ENCODE data around the gene TMC6. TPM values are rescaled to one million over a fixed set of nuclear protein-coding genes. Genes with fewer than 3 reads are reported as not detected.

TMC6 gene
- total and polyA plus RNA-seq, 2 of the 13 experiments (the other 11 are each of a cell fraction or from before 2014, with no cell fraction given) = 48.4 to 99.1 TPM

GRCh38 chr17:78129351-78130089, 965 bp upstream of the TMC6 start (continued):
- TF ChIP-seq ZNF17 (CRISPR knock-in tag; IDR thresholded peaks at IDR 0.05) (no peak), POLR2AphosphoS2 (IDR thresholded peaks at IDR 0.05; ENCODE audit: low read depth, low read length) (no peak)

GRCh38 chr17:78127888-78128550, 536 bp downstream of the TMC6 start:
- Histone ChIP-seq H2AFZ (ENCODE audit: low read length) (no peak overlapping the region), H3K79me2 (ENCODE audit: insufficient read depth, low read length) (peaks cover 19% of the 10 kb centered on the region), H3K4me3 (replicated peaks in 1 of 3; ENCODE audit: insufficient read depth in 1 of 3, low read depth in 2 of 3, low read length in 3 of 3) (peak overlapping the region; percentile 67 to 95 (median 86)), H3K4me1 (ENCODE audit: insufficient read depth, low read length) (peaks cover 54% of the 10 kb centered on the region), H3K27ac (ENCODE audit: extremely low read length, insufficient read depth, low read length) (peak overlapping the region; percentile 91), H4K20me1 (ENCODE audit: insufficient read depth, low read length) (peaks cover 3% of the 10 kb centered on the region; the same call in 1 of the 2 replicates), H3K36me3 (replicated peaks in 1 of 2; ENCODE audit: control insufficient read depth in 1 of 2, insufficient read depth in 2 of 2, low read length in 2 of 2) (peaks cover 21 to 30% of the 10 kb centered on the region in 2 experiments; a peak in 4 of 5 replicates), H3K4me2 (ENCODE audit: low read depth, low read length) (peak overlapping the region; percentile 90), H3K27me3 (ENCODE audit: control insufficient read depth in 1 of 2, insufficient read depth in 2 of 2, low read length in 2 of 2) (no peaks in the 10 kb centered on the region), H3K9ac (ENCODE audit: insufficient read depth, low read depth, low read length) (peak overlapping the region; percentile 90), H3K9me3 (ENCODE audit: low read length) (no peaks in the 10 kb centered on the region)
- in situ Hi-C loops (cut with HindIII; ENCODE audit: extremely low pct_ligation_motif_present, low pct_unique_long_range_greater_than_20kb) = no loop called here
- BruUV-seq (replicated peaks) = TSS peak; percentile 83
- ATAC-seq (peak; percentile 48), FAIRE-seq (no peak), DNase-seq (ENCODE audit: low spot score) (peak; percentile 45)
- 0% methylated on average over 10 of the region's 39 CpGs for WGBS (ENCODE audit: low lambda C conversion rate)
- intact Hi-C loops (cut with micrococcal nuclease; ENCODE audit: unreplicated experiment) = loop anchor here (5.0 kb wide), 1 partner anchor 39 kb away; the partner anchor contains the start of gene SYNGR2
- POLR2A ChIA-PET = interaction anchor here (0.6 to 4.4 kb wide), 15 partner anchors 8 to 1972 kb away, joined by 3 to 57 read pairs (median 5); partner anchors contain the start of genes AFMID and TK1
- CTCF ChIA-PET (ENCODE audit: low intra/inter-chr PET ratio, low total read pairs) = no interaction called here
- peak; percentile 17; the same call in 1 of the 2 replicates for TF ChIP-seq PAXIP1 (CRISPR knock-in tag; conservative IDR thresholded peaks at IDR 0.05)
- no peak for TF ChIP-seq NR2F6 (IDR thresholded peaks at IDR 0.05)
- peak; percentile 16; the same call in 1 of the 2 replicates for TF ChIP-seq NR2F6 (CRISPR knock-in tag; IDR thresholded peaks at IDR 0.05)
- TF ChIP-seq ETV6 (CRISPR knock-in tag; conservative IDR thresholded peaks at IDR 0.05) = peak; percentile 11; the same call in 1 of the 2 replicates
- TF ChIP-seq PCBP1 (IDR thresholded peaks at IDR 0.05; ENCODE audit: borderline replicate concordance, low read depth, low read length) = 0 out of 2 replicates have a peak, but pooled peaks have one; percentile 19
- 0 out of 2 replicates have a peak, but pooled peaks have one; percentile 12 for TF ChIP-seq WIZ (CRISPR knock-in tag; IDR thresholded peaks at IDR 0.05)
- TF ChIP-seq ZNF317 (CRISPR knock-in tag; IDR thresholded peaks at IDR 0.05) = peak; percentile 36
- TF ChIP-seq ZNF431 (CRISPR knock-in tag; IDR thresholded peaks at IDR 0.05; ENCODE audit: borderline replicate concordance, low read depth) = no peak
- TF ChIP-seq ZFP41 (CRISPR knock-in tag; IDR thresholded peaks at IDR 0.05; ENCODE audit: borderline replicate concordance) = no peak
- TF ChIP-seq ZNF800 (CRISPR knock-in tag; IDR thresholded peaks at IDR 0.05) = 0 out of 2 replicates have a peak, but pooled peaks have one; percentile 16
- peak; percentile 6; the same call in 1 of the 2 replicates for TF ChIP-seq IRF9 (CRISPR knock-in tag; IDR thresholded peaks at IDR 0.05; ENCODE audit: borderline replicate concordance)
- peak; percentile 8 for TF ChIP-seq PHF5A (CRISPR knock-in tag; IDR thresholded peaks at IDR 0.05; ENCODE audit: low read depth, unreplicated experiment)

Data from HepG2 (cell line).